GM23338 (cell line): ENCODE results near the gene HTT. TPM values are rescaled to one million over a fixed set of nuclear protein-coding genes. Genes with fewer than 3 reads are reported as not detected.

ENCODE experiments used
- ATAC-seq: fragments of 200-7000 bp; cut with Tn5 transposase; 3 replicates; pipeline ENCODE4 v1.9.1; 2020
- DNase-seq: peaks from one replicate; pipeline ENCODE4 v3.0.0-alpha.2; 2015; ENCODE audit warnings: low spot score
- H2AFZ ChIP-seq: fragments of 200-600 bp; sonication (generic); 2 replicates; pipeline ENCODE4 v1.8.0; 2016; ENCODE audit warnings: antibody characterized with exemption, mild to moderate bottlenecking, moderate library complexity
- H3F3A ChIP-seq: fragments of 200-600 bp; sonication (generic); replicated peaks from 2 replicates; pipeline ENCODE4 v1.8.0; 2017; ENCODE audit warnings: antibody characterized with exemption, mixed run types, low read depth
- H3K27ac ChIP-seq: fragments of 200-600 bp; sonication (generic); 2 replicates; pipeline ENCODE4 v1.6.1; 2016; ENCODE audit warnings: low read depth
- H3K27me3 ChIP-seq: fragments of 200-600 bp; sonication (generic); 2 replicates; pipeline ENCODE4 v1.8.0; 2016; ENCODE audit warnings: mild to moderate bottlenecking, mixed run types, moderate library complexity; ENCODE audit not compliant: insufficient read depth
- H3K36me3 ChIP-seq: fragments of 200-600 bp; sonication (generic); 2 replicates; pipeline ENCODE4 v1.8.0; 2016; ENCODE audit warnings: mild to moderate bottlenecking; ENCODE audit not compliant: insufficient read depth
- H3K4me1 ChIP-seq: fragments of 200-600 bp; sonication (generic); 2 replicates; pipeline ENCODE4 v1.8.0; 2016; ENCODE audit warnings: mild to moderate bottlenecking, moderate library complexity; ENCODE audit not compliant: insufficient read depth
- H3K4me2 ChIP-seq: fragments of 200-600 bp; sonication (generic); 2 replicates; pipeline ENCODE4 v1.7.1; 2017; ENCODE audit warnings: mixed run types
- H3K4me3 ChIP-seq: fragments of 200-600 bp; sonication (generic); 2 replicates; pipeline ENCODE4 v1.6.1; 2016; ENCODE audit warnings: mixed run types
- H3K79me2 ChIP-seq: fragments of 200-600 bp; sonication (generic); replicated peaks from 2 replicates; pipeline ENCODE4 v1.8.0; 2017; ENCODE audit warnings: mild to moderate bottlenecking; ENCODE audit not compliant: insufficient read depth
- H3K9me2 ChIP-seq: fragments of 200-600 bp; sonication (generic); 2 replicates; pipeline ENCODE4 v1.8.0; 2017; ENCODE audit not compliant: insufficient read depth
- H4K20me1 ChIP-seq: fragments of 200-600 bp; sonication (generic); replicated peaks from 2 replicates; pipeline ENCODE4 v1.8.0; 2017; ENCODE audit warnings: mild to moderate bottlenecking; ENCODE audit not compliant: insufficient read depth
- H3K27ac Mint-ChIP-seq: 2 replicates; pipeline ENCODE4 v1.8.0; 2020; ENCODE audit warnings: inconsistent platforms, mild to moderate bottlenecking, moderate library complexity, mixed read lengths
- H3K27me3 Mint-ChIP-seq: 3 replicates; pipeline ENCODE4 v1.8.0; 2022; ENCODE audit warnings: low read depth, mild to moderate bottlenecking, moderate library complexity, mixed read lengths, inconsistent platforms; ENCODE audit not compliant: insufficient read depth, poor library complexity
- H3K36me3 Mint-ChIP-seq: 3 replicates; pipeline ENCODE4 v1.8.0; 2021; ENCODE audit warnings: low read depth, mild to moderate bottlenecking, inconsistent platforms, moderate library complexity, mixed read lengths
- H3K4me1 Mint-ChIP-seq: 3 replicates; pipeline ENCODE4 v1.8.0; 2020; ENCODE audit warnings: mild to moderate bottlenecking, inconsistent platforms, mixed read lengths
- H3K4me3 Mint-ChIP-seq: 3 replicates; pipeline ENCODE4 v1.8.0; 2021; ENCODE audit warnings: moderate library complexity, mild to moderate bottlenecking, inconsistent platforms, mixed read lengths
- H3K9me3 Mint-ChIP-seq: 3 replicates; pipeline ENCODE4 v1.8.0; 2020; ENCODE audit warnings: moderate library complexity, mild to moderate bottlenecking, inconsistent platforms, mixed read lengths
- CREB1 ChIP-seq: fragments of 250-450 bp; sonication (Bioruptor Pico); IDR thresholded peaks from 2 replicates; pipeline ENCODE4 v1.5.0; 2020; ENCODE audit warnings: low read depth, mild to moderate bottlenecking, moderate library complexity
- EZH2 ChIP-seq: fragments of 200-600 bp; sonication (generic); IDR thresholded peaks from one replicate; pipeline ENCODE4 v1.8.0; 2017; ENCODE audit warnings: antibody characterized with exemption, mild to moderate bottlenecking, low read depth; ENCODE audit not compliant: unreplicated experiment
- EZH2phosphoT487 ChIP-seq: fragments of 200-600 bp; sonication (generic); IDR thresholded peaks from one replicate; pipeline ENCODE4 v1.8.1; 2018; ENCODE audit warnings: antibody characterized with exemption; ENCODE audit not compliant: unreplicated experiment
- JUNB ChIP-seq: IDR thresholded peaks from one replicate; pipeline ENCODE4 v1.6.1; 2016; ENCODE audit warnings: antibody characterized with exemption; ENCODE audit not compliant: unreplicated experiment
- NANOG ChIP-seq: IDR thresholded peaks from 2 replicates; pipeline ENCODE4 v1.6.1; 2016; ENCODE audit warnings: antibody characterized with exemption, borderline replicate concordance
- POLR2AphosphoS5 ChIP-seq: IDR thresholded peaks from 2 replicates; pipeline ENCODE4 v1.6.1; 2016; ENCODE audit warnings: antibody characterized with exemption, low read depth
- STAT1 ChIP-seq: IDR thresholded peaks from one replicate; pipeline ENCODE4 v1.6.1; 2016; ENCODE audit warnings: antibody characterized with exemption; ENCODE audit not compliant: unreplicated experiment
- ZNF114 ChIP-seq: fragments of 250-450 bp; sonication (Bioruptor Pico); IDR thresholded peaks from 2 replicates; pipeline ENCODE4 v1.5.0; 2020; ENCODE audit warnings: mild to moderate bottlenecking, moderate library complexity
- ZNF331 ChIP-seq: fragments of 250-450 bp; sonication (Bioruptor Pico); IDR thresholded peaks from 2 replicates; pipeline ENCODE4 v1.5.0; 2020; ENCODE audit warnings: low read depth, mild to moderate bottlenecking, moderate library complexity
- polyA plus RNA-seq: library from polyadenylated mRNA; unstranded; fragments of >200 nt; fragmentation: Nextera tagmentation; extraction: Ambion mirVana; gene quantifications from 2 replicates; pipeline ENCODE4 v1.2.1, GENCODE V29; 2016
- total RNA-seq: library from RNA; depleted of rRNA; stranded (reverse); fragments of >200 nt; shearing (Covaris generic); gene quantifications from 2 replicates; pipeline ENCODE4 v1.2.3, GENCODE V29; 2014
- TF ChIP-seq, protein P1 (sequence below), 2 experiments: fragments of 200-600 bp in 1 of 2; sonication (generic) in 1 of 2; conservative IDR thresholded peaks; 2 replicates each; pipeline versions ENCODE4 v1.5.1 to v1.6.1; 2016 to 2017; ENCODE audit warnings: antibody characterized with exemption in 2 of 2, low read depth in 2 of 2, mild to moderate bottlenecking in 2 of 2, moderate library complexity in 1 of 2
- TF ChIP-seq, protein P2 (sequence below): fragments of 250-450 bp; sonication (Bioruptor Pico); IDR thresholded peaks from 2 replicates; pipeline ENCODE4 v1.5.0; 2020; ENCODE audit warnings: mild to moderate bottlenecking, moderate library complexity
- TF ChIP-seq, protein P3 (sequence below): IDR thresholded peaks from 2 replicates; pipeline ENCODE4 v1.6.1; 2016; ENCODE audit warnings: antibody characterized with exemption
- TF ChIP-seq, protein P4 (sequence below): IDR thresholded peaks from one replicate; pipeline ENCODE4 v1.6.1; 2018; ENCODE audit warnings: antibody characterized with exemption; ENCODE audit not compliant: unreplicated experiment

HTT gene
- total and polyA plus RNA-seq, 2 experiments from 2014 or later = 26.6 to 67.7 TPM

DNA sequence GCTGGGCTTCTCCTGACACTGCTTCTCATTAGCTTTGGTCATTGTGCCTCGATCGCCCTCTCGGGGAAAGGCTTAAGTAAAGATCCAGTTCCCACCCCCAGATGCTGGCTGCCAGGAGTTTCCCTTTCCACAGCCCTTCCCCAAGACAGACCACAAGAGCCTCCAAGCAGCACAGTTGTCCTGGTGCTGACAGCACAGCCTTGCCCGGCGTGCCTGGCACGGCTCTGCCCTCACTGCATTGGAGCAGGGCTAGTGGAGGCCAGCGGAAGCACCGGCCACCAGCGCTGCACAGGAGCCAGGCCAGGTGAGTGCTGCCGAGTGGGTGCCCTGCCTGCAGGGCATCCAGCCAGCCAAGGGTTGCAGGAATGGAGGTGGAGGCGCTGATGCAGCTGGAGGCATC lies 164.8 kb downstream of the HTT start:
- H3K36me3 Mint-ChIP-seq = peaks cover 47% of the 10 kb centered on the region
- Histone ChIP-seq H2AFZ (no peak overlapping the region), H4K20me1 (peaks cover 20% of the 10 kb centered on the region), H3F3A (0 out of 2 replicates have a peak, but pooled peaks cover 3% of the 10 kb centered on the region), H3K27ac (no peak overlapping the region), H3K9me2 (no peaks in the 10 kb centered on the region), H3K27me3 (no peaks in the 10 kb centered on the region), H3K4me2 (no peak overlapping the region), H3K4me1 (peaks cover 12% of the 10 kb centered on the region), H3K36me3 (peaks cover 11% of the 10 kb centered on the region; the same call in 1 of the 2 replicates), H3K79me2 (no peaks in the 10 kb centered on the region), H3K4me3 (no peak overlapping the region)
- TF ChIP-seq, protein P1, sequence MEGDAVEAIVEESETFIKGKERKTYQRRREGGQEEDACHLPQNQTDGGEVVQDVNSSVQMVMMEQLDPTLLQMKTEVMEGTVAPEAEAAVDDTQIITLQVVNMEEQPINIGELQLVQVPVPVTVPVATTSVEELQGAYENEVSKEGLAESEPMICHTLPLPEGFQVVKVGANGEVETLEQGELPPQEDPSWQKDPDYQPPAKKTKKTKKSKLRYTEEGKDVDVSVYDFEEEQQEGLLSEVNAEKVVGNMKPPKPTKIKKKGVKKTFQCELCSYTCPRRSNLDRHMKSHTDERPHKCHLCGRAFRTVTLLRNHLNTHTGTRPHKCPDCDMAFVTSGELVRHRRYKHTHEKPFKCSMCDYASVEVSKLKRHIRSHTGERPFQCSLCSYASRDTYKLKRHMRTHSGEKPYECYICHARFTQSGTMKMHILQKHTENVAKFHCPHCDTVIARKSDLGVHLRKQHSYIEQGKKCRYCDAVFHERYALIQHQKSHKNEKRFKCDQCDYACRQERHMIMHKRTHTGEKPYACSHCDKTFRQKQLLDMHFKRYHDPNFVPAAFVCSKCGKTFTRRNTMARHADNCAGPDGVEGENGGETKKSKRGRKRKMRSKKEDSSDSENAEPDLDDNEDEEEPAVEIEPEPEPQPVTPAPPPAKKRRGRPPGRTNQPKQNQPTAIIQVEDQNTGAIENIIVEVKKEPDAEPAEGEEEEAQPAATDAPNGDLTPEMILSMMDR (conservative IDR thresholded peaks at IDR 0.05; ENCODE audit: low read depth in 2 of 2) = no peak
- TF ChIP-seq, protein P2, sequence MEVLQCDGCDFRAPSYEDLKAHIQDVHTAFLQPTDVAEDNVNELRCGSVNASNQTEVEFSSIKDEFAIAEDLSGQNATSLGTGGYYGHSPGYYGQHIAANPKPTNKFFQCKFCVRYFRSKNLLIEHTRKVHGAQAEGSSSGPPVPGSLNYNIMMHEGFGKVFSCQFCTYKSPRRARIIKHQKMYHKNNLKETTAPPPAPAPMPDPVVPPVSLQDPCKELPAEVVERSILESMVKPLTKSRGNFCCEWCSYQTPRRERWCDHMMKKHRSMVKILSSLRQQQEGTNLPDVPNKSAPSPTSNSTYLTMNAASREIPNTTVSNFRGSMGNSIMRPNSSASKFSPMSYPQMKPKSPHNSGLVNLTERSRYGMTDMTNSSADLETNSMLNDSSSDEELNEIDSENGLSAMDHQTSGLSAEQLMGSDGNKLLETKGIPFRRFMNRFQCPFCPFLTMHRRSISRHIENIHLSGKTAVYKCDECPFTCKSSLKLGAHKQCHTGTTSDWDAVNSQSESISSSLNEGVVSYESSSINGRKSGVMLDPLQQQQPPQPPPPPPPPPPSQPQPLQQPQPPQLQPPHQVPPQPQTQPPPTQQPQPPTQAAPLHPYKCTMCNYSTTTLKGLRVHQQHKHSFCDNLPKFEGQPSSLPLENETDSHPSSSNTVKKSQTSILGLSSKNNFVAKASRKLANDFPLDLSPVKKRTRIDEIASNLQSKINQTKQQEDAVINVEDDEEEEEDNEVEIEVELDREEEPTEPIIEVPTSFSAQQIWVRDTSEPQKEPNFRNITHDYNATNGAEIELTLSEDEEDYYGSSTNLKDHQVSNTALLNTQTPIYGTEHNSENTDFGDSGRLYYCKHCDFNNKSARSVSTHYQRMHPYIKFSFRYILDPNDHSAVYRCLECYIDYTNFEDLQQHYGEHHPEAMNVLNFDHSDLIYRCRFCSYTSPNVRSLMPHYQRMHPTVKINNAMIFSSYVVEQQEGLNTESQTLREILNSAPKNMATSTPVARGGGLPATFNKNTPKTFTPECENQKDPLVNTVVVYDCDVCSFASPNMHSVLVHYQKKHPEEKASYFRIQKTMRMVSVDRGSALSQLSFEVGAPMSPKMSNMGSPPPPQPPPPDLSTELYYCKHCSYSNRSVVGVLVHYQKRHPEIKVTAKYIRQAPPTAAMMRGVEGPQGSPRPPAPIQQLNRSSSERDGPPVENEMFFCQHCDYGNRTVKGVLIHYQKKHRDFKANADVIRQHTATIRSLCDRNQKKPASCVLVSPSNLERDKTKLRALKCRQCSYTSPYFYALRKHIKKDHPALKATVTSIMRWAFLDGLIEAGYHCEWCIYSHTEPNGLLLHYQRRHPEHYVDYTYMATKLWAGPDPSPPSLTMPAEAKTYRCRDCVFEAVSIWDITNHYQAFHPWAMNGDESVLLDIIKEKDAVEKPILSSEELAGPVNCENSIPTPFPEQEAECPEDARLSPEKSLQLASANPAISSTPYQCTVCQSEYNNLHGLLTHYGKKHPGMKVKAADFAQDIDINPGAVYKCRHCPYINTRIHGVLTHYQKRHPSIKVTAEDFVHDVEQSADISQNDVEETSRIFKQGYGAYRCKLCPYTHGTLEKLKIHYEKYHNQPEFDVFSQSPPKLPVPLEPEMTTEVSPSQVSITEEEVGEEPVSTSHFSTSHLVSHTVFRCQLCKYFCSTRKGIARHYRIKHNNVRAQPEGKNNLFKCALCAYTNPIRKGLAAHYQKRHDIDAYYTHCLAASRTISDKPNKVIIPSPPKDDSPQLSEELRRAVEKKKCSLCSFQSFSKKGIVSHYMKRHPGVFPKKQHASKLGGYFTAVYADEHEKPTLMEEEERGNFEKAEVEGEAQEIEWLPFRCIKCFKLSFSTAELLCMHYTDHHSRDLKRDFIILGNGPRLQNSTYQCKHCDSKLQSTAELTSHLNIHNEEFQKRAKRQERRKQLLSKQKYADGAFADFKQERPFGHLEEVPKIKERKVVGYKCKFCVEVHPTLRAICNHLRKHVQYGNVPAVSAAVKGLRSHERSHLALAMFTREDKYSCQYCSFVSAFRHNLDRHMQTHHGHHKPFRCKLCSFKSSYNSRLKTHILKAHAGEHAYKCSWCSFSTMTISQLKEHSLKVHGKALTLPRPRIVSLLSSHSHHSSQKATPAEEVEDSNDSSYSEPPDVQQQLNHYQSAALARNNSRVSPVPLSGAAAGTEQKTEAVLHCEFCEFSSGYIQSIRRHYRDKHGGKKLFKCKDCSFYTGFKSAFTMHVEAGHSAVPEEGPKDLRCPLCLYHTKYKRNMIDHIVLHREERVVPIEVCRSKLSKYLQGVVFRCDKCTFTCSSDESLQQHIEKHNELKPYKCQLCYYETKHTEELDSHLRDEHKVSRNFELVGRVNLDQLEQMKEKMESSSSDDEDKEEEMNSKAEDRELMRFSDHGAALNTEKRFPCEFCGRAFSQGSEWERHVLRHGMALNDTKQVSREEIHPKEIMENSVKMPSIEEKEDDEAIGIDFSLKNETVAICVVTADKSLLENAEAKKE = no peak
- TF ChIP-seq JUNB = no peak
- TF ChIP-seq, protein P3, sequence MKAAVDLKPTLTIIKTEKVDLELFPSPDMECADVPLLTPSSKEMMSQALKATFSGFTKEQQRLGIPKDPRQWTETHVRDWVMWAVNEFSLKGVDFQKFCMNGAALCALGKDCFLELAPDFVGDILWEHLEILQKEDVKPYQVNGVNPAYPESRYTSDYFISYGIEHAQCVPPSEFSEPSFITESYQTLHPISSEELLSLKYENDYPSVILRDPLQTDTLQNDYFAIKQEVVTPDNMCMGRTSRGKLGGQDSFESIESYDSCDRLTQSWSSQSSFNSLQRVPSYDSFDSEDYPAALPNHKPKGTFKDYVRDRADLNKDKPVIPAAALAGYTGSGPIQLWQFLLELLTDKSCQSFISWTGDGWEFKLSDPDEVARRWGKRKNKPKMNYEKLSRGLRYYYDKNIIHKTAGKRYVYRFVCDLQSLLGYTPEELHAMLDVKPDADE = no peak
- no peak for TF ChIP-seq EZH2
- no peak for TF ChIP-seq NANOG
- TF ChIP-seq ZNF331 (CRISPR knock-in tag) = no peak
- TF ChIP-seq POLR2AphosphoS5 = no peak
- TF ChIP-seq, protein P4, sequence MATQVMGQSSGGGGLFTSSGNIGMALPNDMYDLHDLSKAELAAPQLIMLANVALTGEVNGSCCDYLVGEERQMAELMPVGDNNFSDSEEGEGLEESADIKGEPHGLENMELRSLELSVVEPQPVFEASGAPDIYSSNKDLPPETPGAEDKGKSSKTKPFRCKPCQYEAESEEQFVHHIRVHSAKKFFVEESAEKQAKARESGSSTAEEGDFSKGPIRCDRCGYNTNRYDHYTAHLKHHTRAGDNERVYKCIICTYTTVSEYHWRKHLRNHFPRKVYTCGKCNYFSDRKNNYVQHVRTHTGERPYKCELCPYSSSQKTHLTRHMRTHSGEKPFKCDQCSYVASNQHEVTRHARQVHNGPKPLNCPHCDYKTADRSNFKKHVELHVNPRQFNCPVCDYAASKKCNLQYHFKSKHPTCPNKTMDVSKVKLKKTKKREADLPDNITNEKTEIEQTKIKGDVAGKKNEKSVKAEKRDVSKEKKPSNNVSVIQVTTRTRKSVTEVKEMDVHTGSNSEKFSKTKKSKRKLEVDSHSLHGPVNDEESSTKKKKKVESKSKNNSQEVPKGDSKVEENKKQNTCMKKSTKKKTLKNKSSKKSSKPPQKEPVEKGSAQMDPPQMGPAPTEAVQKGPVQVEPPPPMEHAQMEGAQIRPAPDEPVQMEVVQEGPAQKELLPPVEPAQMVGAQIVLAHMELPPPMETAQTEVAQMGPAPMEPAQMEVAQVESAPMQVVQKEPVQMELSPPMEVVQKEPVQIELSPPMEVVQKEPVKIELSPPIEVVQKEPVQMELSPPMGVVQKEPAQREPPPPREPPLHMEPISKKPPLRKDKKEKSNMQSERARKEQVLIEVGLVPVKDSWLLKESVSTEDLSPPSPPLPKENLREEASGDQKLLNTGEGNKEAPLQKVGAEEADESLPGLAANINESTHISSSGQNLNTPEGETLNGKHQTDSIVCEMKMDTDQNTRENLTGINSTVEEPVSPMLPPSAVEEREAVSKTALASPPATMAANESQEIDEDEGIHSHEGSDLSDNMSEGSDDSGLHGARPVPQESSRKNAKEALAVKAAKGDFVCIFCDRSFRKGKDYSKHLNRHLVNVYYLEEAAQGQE = no peak
- no peak for TF ChIP-seq EZH2phosphoT487
- TF ChIP-seq ZNF114 (CRISPR knock-in tag) = no peak
- no peak for TF ChIP-seq STAT1
- no peak for TF ChIP-seq CREB1 (CRISPR knock-in tag)
- H3K27me3 Mint-ChIP-seq = peaks cover 30% of the 10 kb centered on the region
- H3K9me3 Mint-ChIP-seq = no peaks in the 10 kb centered on the region
- peaks cover 50% of the 10 kb centered on the region for H3K4me1 Mint-ChIP-seq
- ATAC-seq = no peak
- DNase-seq = no peak
- H3K27ac Mint-ChIP-seq = no peak overlapping the region
- H3K4me3 Mint-ChIP-seq = no peak overlapping the region
